ENCODE results near the gene CKM.

Gene CKM

DNA sequence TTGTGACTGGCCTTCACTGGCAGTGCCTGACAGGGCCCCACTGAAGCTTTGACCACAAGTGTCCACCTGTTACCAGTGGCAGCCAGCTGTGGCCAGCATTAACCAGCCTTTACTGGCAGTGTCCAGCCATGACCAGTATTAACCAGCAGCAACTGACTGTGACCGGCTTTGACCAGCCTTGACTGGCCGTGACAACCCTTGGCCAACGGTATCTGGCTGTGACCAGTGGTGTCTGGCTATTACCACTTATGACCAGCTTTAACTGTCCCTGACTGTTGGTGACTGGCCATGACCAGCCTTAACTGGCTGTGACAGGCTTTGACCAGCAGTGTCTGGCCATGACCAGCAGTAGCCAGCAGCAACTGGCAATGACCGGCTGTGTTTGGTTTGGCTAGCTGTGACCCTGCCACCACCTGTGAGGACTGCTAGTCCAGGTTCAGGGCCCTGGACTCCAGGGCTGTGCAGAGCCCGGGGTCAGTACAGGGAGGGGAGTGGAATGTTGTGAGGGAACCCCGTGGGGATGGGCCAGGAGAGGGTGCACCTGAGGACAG is 32.2 kb downstream of the CKM start:
- Histone ChIP-seq H3K27me3 (ENCODE audit: insufficient read depth, low read length) (no peaks in the 10 kb centered on the region), H3K27ac (ENCODE audit: low read depth, low read length) (no peak overlapping the region), H3K4me1 (ENCODE audit: control insufficient read depth, insufficient read depth, low read length, unreplicated experiment) (no peaks in the 10 kb centered on the region), H3K4me3 (ENCODE audit: low read depth, low read length) (no peak overlapping the region), H3K79me2 (ENCODE audit: control insufficient read depth, insufficient read depth, low read length, unreplicated experiment) (no peaks in the 10 kb centered on the region), H3K36me3 (ENCODE audit: insufficient read depth, low read length) (0 out of 2 replicates have a peak, but pooled peaks cover 5% of the 10 kb centered on the region), H2AFZ (ENCODE audit: low read length, unreplicated experiment) (no peak overlapping the region)

DNA sequence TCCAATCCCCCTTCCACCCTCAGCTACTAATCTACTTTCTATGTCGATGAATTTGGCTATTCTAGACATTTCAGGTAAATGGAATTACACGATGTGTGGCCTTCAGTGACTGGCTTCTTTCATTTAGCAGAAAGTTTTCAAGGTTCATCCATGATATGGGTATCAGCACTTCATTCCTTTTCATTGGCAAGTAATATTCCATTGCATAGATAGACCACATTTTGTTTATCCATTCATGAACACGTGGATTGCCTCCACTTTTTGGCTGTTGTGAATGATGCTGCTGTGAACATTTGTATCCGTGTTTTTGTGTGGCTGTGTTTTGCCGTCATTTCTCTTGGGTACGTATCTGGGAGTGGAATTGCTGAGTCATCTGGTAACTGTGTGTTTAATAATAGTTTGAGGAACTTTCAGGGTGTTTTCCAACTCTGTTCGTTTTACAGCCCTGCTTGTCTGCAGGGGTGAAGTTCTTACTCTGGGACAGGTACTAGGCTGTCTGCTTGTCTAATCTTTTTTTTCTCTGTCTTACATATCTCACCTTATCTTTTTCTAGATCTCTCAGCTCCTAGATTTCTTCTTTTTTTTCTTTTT is 39.1 kb downstream of the CKM start:
- Histone ChIP-seq H3K27ac (ENCODE audit: low read depth, low read length) (no peak overlapping the region), H3K36me3 (ENCODE audit: insufficient read depth, low read length) (no peaks in the 10 kb centered on the region), H3K79me2 (ENCODE audit: control insufficient read depth, insufficient read depth, low read length, unreplicated experiment) (no peaks in the 10 kb centered on the region)

DNA sequence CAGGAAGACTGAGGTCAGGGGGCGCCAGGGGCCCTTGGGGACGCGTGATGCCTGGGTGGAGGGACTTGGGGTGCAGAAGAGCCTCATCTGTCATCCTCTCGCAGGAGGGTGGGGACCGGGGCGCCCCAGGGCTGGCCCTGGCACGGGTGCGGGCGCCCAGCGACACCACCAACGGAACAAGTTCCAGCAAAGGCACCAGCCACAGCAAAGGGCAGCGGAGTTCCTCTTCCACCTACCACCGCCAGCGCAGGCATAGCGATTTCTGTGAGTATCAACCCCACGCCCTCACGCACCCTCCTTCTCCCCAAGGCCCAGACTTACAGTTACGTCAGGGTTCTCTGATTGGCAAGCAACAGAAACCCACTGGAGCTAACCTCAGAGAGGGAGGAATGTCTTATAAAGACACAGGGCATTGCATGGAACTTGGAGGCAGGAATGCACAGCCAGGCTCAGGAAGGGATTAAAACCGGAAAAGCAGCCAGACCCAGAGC is 42.2 kb downstream of the CKM start:
- no peaks in the 10 kb centered on the region for H3K79me2 ChIP-seq (ENCODE audit: control insufficient read depth, insufficient read depth, low read length, unreplicated experiment)
- H3K36me3 ChIP-seq (ENCODE audit: insufficient read depth, low read length), result no peaks in the 10 kb centered on the region
- no peaks in the 10 kb centered on the region for H3K27me3 ChIP-seq (ENCODE audit: insufficient read depth, low read length)
- no peak overlapping the region for H3K4me3 ChIP-seq (ENCODE audit: low read depth, low read length)
- H3K4me1 ChIP-seq (ENCODE audit: control insufficient read depth, insufficient read depth, low read length, unreplicated experiment), result no peaks in the 10 kb centered on the region
- H2AFZ ChIP-seq (ENCODE audit: low read length, unreplicated experiment), result no peak overlapping the region
- no peak overlapping the region for H3K27ac ChIP-seq (ENCODE audit: low read depth, low read length)

More for the DNA sequence above, 39.1 kb downstream of the CKM start:
- no peak overlapping the region for H3K4me3 ChIP-seq (ENCODE audit: low read depth, low read length)
- no peaks in the 10 kb centered on the region for H3K4me1 ChIP-seq (ENCODE audit: control insufficient read depth, insufficient read depth, low read length, unreplicated experiment)
- H2AFZ ChIP-seq (ENCODE audit: low read length, unreplicated experiment), result no peak overlapping the region
- H3K27me3 ChIP-seq (ENCODE audit: insufficient read depth, low read length), result no peaks in the 10 kb centered on the region

DNA sequence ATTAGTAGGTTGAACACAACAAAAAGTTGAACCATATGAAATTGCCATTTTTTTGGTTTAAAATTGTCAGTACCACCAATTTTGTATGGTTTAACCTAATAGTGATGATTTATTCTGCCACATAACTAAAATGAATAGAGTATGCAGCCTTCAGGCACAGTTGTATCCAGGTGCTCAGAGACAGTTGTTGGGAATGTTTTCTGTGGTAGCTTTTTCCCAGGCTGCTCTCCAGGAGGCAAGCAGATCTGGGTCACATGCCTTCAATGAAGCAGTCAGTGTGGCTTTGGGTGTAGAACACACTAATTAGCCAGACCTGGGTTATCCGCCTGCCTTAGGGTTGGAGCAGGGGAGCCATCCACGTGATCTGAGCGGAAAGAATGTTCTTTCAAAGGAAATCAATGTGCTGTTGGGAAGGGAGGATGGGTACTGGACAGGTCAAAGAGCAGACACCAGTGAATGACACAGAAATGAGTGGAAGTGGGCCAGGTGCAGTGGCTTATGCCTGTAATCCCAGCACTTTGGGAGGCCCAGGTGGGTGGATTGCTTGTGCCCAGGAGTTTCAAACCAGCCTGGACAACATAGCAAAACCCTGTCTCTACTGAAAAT is 43.0 kb downstream of the CKM start:
- H3K36me3 ChIP-seq (ENCODE audit: insufficient read depth, low read length), result no peaks in the 10 kb centered on the region
- no peak overlapping the region for H3K27ac ChIP-seq (ENCODE audit: low read depth, low read length)
- H3K4me3 ChIP-seq (ENCODE audit: low read depth, low read length), result no peak overlapping the region

DNA sequence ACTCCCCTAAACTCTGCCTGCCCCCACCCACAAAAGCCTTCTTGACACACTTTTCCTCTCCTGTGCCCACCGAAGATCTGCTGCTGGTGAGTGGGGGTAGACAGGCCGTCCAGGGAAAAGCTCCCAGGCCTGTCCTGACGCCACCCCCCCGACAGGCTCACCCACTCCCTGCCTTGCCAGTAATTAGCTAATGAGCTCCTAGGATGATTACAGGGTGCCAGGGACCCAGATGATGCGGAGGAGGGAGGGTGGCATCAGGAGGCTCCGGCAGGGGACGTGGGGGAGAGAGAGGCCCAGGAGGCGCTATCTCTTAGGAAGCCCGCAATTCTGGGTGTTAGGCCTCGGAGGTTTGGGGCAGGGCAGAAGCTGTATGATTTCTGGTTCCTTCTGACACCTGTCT is 44.6 kb downstream of the CKM start:
- Histone ChIP-seq H3K36me3 (ENCODE audit: insufficient read depth, low read length) (no peaks in the 10 kb centered on the region), H3K4me3 (ENCODE audit: low read depth, low read length) (no peak overlapping the region), H3K27me3 (ENCODE audit: insufficient read depth, low read length) (no peaks in the 10 kb centered on the region), H3K79me2 (ENCODE audit: control insufficient read depth, insufficient read depth, low read length, unreplicated experiment) (no peaks in the 10 kb centered on the region), H2AFZ (ENCODE audit: low read length, unreplicated experiment) (no peak overlapping the region), H3K4me1 (ENCODE audit: control insufficient read depth, insufficient read depth, low read length, unreplicated experiment) (no peaks in the 10 kb centered on the region), H3K27ac (ENCODE audit: low read depth, low read length) (no peak overlapping the region)

More for the DNA sequence above, 43.0 kb downstream of the CKM start:
- Histone ChIP-seq H3K27me3 (ENCODE audit: insufficient read depth, low read length) (no peaks in the 10 kb centered on the region), H3K4me1 (ENCODE audit: control insufficient read depth, insufficient read depth, low read length, unreplicated experiment) (no peaks in the 10 kb centered on the region), H3K79me2 (ENCODE audit: control insufficient read depth, insufficient read depth, low read length, unreplicated experiment) (no peaks in the 10 kb centered on the region), H2AFZ (ENCODE audit: low read length, unreplicated experiment) (no peak overlapping the region)

DNA sequence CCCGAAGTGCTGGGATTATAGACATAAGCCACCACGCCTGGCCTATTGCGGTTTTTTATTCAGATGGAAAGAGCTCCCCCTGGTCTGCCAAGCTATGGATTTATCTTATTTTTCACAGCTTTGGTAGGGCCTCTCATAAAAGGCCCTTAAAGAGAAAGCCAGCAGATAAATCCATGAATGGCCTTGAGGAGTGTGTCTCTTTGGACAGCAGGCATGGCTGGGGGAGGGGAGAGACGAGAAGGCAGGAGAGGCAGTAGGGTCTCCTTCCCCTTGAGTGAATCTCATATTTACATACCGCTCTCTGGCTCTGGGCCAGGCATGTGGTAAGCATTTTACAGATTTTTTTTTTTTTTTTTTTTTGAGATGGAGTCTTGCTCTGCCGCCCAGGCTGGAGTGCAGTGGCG is 46.4 kb downstream of the CKM start:
- H3K36me3 ChIP-seq (ENCODE audit: insufficient read depth, low read length), result no peaks in the 10 kb centered on the region
- H3K4me3 ChIP-seq (ENCODE audit: low read depth, low read length), result no peak overlapping the region
- H3K27ac ChIP-seq (ENCODE audit: low read depth, low read length), result no peak overlapping the region

DNA sequence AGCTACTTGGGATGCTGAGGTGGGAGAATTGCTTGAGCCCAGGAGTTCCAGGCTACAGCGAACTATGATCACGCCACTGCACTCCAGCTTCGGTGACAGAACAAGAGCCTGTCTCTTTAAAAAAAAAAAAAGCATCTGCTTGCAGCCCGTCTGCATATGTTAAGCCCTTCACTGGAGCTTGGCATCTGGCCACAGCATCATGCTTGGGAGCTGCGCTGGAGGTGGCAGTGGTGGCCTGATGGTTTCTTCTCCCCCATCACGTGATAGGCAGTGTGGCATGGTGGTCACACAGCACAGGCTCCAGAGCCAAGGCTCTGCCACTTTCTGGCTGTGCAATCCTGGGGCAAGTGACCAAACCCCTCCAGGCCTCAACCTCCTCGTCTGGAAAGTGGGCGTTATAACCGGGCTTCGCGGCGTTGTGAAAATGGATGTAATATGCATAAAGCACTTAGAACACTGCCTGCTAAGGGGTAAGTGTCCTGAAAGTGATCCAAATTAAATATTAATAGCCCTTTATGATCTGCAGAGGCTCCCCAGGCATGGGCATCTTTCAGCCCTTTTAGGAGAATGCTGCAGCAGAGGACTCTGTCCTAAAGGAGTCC is 47.2 kb downstream of the CKM start:
- Histone ChIP-seq H3K4me1 (ENCODE audit: control insufficient read depth, insufficient read depth, low read length, unreplicated experiment) (no peaks in the 10 kb centered on the region), H3K27ac (ENCODE audit: low read depth, low read length) (no peak overlapping the region), H3K27me3 (ENCODE audit: insufficient read depth, low read length) (no peaks in the 10 kb centered on the region), H3K4me3 (ENCODE audit: low read depth, low read length) (no peak overlapping the region), H3K79me2 (ENCODE audit: control insufficient read depth, insufficient read depth, low read length, unreplicated experiment) (no peaks in the 10 kb centered on the region), H2AFZ (ENCODE audit: low read length, unreplicated experiment) (no peak overlapping the region), H3K36me3 (ENCODE audit: insufficient read depth, low read length) (no peaks in the 10 kb centered on the region)

More for the DNA sequence above, 46.4 kb downstream of the CKM start:
- Histone ChIP-seq H3K79me2 (ENCODE audit: control insufficient read depth, insufficient read depth, low read length, unreplicated experiment) (no peaks in the 10 kb centered on the region), H3K4me1 (ENCODE audit: control insufficient read depth, insufficient read depth, low read length, unreplicated experiment) (no peaks in the 10 kb centered on the region), H2AFZ (ENCODE audit: low read length, unreplicated experiment) (no peak overlapping the region), H3K27me3 (ENCODE audit: insufficient read depth, low read length) (no peaks in the 10 kb centered on the region)

DNA sequence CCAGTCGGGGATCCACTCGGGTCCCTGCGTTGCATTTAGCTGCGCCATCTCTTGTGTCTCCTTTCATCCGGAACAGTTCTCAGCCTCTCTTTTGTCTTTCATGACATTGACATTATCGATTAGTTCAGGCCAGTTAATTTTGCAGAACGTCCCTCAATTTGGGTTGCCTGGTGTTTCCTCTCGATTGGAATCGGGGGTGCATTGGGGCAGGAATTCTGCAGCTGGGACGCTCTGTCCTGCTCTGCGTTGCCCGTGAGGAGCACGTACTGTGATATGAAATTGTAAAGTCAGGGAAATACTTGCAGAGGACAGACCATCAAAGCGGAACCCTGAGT is 49.2 kb downstream of the CKM start:
- Histone ChIP-seq H3K36me3 (ENCODE audit: insufficient read depth, low read length) (no peaks in the 10 kb centered on the region), H2AFZ (ENCODE audit: low read length, unreplicated experiment) (no peak overlapping the region), H3K27me3 (ENCODE audit: insufficient read depth, low read length) (no peaks in the 10 kb centered on the region), H3K27ac (ENCODE audit: low read depth, low read length) (no peak overlapping the region), H3K4me1 (ENCODE audit: control insufficient read depth, insufficient read depth, low read length, unreplicated experiment) (no peaks in the 10 kb centered on the region), H3K4me3 (ENCODE audit: low read depth, low read length) (no peak overlapping the region), H3K79me2 (ENCODE audit: control insufficient read depth, insufficient read depth, low read length, unreplicated experiment) (no peaks in the 10 kb centered on the region)

DNA sequence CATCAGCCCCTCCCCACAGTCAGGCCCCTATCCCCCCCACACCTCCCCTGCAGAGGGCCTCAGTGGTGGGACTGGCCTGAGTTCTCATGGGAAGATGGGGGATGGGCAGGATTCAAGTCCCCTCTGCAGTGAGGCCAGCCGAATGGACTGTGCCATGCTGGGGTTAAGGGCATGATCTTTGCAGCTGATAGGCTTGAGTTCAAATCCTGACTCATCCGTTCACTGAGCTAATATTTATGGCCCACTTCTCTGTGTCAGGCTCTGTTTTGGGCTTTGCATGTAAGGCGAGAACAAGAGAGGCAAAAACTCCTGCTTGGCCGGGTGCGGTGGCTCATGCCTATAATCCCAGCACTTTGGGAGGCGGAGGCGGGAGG is 51.0 kb downstream of the CKM start:
- Histone ChIP-seq H3K4me3 (ENCODE audit: low read depth, low read length) (no peak overlapping the region), H2AFZ (ENCODE audit: low read length, unreplicated experiment) (no peak overlapping the region), H3K27me3 (ENCODE audit: insufficient read depth, low read length) (no peaks in the 10 kb centered on the region), H3K27ac (ENCODE audit: low read depth, low read length) (no peak overlapping the region), H3K36me3 (ENCODE audit: insufficient read depth, low read length) (no peaks in the 10 kb centered on the region), H3K79me2 (ENCODE audit: control insufficient read depth, insufficient read depth, low read length, unreplicated experiment) (no peaks in the 10 kb centered on the region), H3K4me1 (ENCODE audit: control insufficient read depth, insufficient read depth, low read length, unreplicated experiment) (no peaks in the 10 kb centered on the region)

DNA sequence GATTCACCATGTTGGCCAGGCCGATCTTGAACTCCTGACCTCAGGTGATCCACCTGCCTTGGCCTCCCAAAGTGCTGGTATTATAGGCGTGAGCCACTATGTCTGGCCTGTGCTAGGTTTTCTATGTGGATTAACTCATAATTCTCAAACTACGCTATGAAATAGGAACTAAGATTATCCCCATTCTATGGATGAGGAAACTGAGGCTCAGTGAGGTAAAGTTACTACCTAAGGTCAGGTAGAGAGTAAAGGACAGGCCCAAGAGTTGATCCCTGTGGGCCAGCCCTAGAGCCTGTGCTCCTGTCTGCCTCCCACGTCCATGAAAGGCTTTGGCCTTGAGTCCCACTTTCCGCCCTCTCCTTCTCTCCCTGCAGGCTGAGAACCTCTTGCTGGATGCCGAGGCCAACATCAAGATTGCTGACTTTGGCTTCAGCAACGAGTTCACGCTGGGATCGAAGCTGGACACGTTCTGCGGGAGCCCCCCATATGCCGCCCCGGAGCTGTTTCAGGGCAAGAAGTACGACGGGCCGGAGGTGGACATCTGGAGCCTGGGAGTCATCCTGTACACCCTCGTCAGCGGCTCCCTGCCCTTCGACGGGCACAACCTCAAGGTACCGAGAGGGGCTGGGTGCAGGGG is 51.5 kb downstream of the CKM start:
- Histone ChIP-seq H3K4me1 (ENCODE audit: control insufficient read depth, insufficient read depth, low read length, unreplicated experiment) (no peaks in the 10 kb centered on the region), H3K36me3 (ENCODE audit: insufficient read depth, low read length) (no peaks in the 10 kb centered on the region), H2AFZ (ENCODE audit: low read length, unreplicated experiment) (no peak overlapping the region), H3K79me2 (ENCODE audit: control insufficient read depth, insufficient read depth, low read length, unreplicated experiment) (no peaks in the 10 kb centered on the region), H3K27me3 (ENCODE audit: insufficient read depth, low read length) (no peaks in the 10 kb centered on the region), H3K4me3 (ENCODE audit: low read depth, low read length) (no peak overlapping the region), H3K27ac (ENCODE audit: low read depth, low read length) (no peak overlapping the region)

Data from ACC112 (cell line).